HEK293T (cell line): ENCODE data around the gene POU3F1.

Experiments
- BHLHE40 ChIP-seq: fragments of 450-650 bp; IDR thresholded peaks from 2 replicates; pipeline ENCODE4 v1.6.1; 2016; ENCODE audit warnings: mild to moderate bottlenecking, moderate library complexity, borderline replicate concordance
- FOXK2 ChIP-seq: fragments of 450-650 bp; IDR thresholded peaks from 2 replicates; pipeline ENCODE4 v1.6.1; 2016; ENCODE audit warnings: mild to moderate bottlenecking
- FOXM1 ChIP-seq: fragments of 450-650 bp; IDR thresholded peaks from 2 replicates; pipeline ENCODE4 v1.6.1; 2017; ENCODE audit warnings: mild to moderate bottlenecking, borderline replicate concordance
- PKNOX1 ChIP-seq: fragments of 450-650 bp; IDR thresholded peaks from 2 replicates; pipeline ENCODE4 v1.6.1; 2016
- TARDBP ChIP-seq: fragments of 450-650 bp; IDR thresholded peaks from 2 replicates; pipeline ENCODE4 v1.6.1; 2016
- ZNF384 ChIP-seq: fragments of 450-650 bp; IDR thresholded peaks from 2 replicates; pipeline ENCODE4 v1.6.1; 2016

- no peak for TF ChIP-seq FOXM1
- no peak for TF ChIP-seq FOXK2
- no peak for TF ChIP-seq BHLHE40
- TF ChIP-seq PKNOX1, result no peak
- no peak for TF ChIP-seq TARDBP
- TF ChIP-seq ZNF384, result no peak
Measured at GRCh38 chr1:38079019-38079418, 32.4 kb upstream of the POU3F1 start.
